Measurements from ENCODE around the gene CPTP.

- TF ChIP-seq ATF3 (IDR thresholded peaks at IDR 0.05), result no peak
- TF ChIP-seq CTCF (IDR thresholded peaks at IDR 0.05; ENCODE audit: low read depth, low read length, missing input control), result no peak
- no peak for TF ChIP-seq TAF1 (conservative IDR thresholded peaks at IDR 0.05)
- no peak for TF ChIP-seq SP1 (IDR thresholded peaks at IDR 0.05)
- no peak for TF ChIP-seq YY1 (IDR thresholded peaks at IDR 0.05)
- no peak for TF ChIP-seq ZBTB33 (IDR thresholded peaks at IDR 0.05)
- TF ChIP-seq FOXA1 (IDR thresholded peaks at IDR 0.05), result no peak
Observed at GRCh38 chr1:1332774-1333480, 8.3 kb downstream of the CPTP start.
